ENCODE data around the gene CCBE1.

GRCh38 chr18:59385191-59385590, 312.0 kb downstream of the CCBE1 start:
- no peak for TF ChIP-seq POLR2A (IDR thresholded peaks at IDR 0.05; ENCODE audit: low read length)
- no peak for TF ChIP-seq GATA1 (IDR thresholded peaks at IDR 0.05; ENCODE audit: low read depth, low read length)

Measured in erythroblast (primary cell).